Activated CD8-positive, alpha-beta T cell treated with anti-CD3 and anti-CD28 coated beads for 36 hours (primary cell): ENCODE results near the gene FBXO17. TPM values are rescaled to one million over a fixed set of nuclear protein-coding genes. Genes with fewer than 3 reads are reported as not detected.

Experiments
- ATAC-seq: fragments of 200-7000 bp; cut with Tn5 transposase; one replicate; pipeline ENCODE4 v1.10.0; 2021; ENCODE audit warnings: mild to moderate bottlenecking, moderate library complexity
- CTCF ChIA-PET: fragments of 350-600 bp; sonication (Branson Sonifier 250); formaldehyde crosslinking; loops from one replicate; lab custom pipeline; 2021; ENCODE audit warnings: antibody characterized with exemption; lab: Charles Lee
- POLR2A ChIA-PET: fragments of 350-600 bp; sonication (Branson Sonifier 250); formaldehyde crosslinking; loops from one replicate; lab custom pipeline; 2021; ENCODE audit warnings: antibody characterized with exemption; lab: Charles Lee
- DNase-seq: peaks from one replicate; pipeline ENCODE4 v3.0.0-alpha.2; 2020
- H3K27ac Mint-ChIP-seq: one replicate; pipeline ENCODE4 v1.8.0; 2021; ENCODE audit warnings: mild to moderate bottlenecking, mixed read lengths
- H3K27me3 Mint-ChIP-seq: one replicate; pipeline ENCODE4 v1.8.0; 2021; ENCODE audit warnings: mixed read lengths
- H3K36me3 Mint-ChIP-seq: one replicate; pipeline ENCODE4 v1.8.0; 2021; ENCODE audit warnings: low read depth, mixed read lengths
- H3K4me1 Mint-ChIP-seq: one replicate; pipeline ENCODE4 v1.8.0; 2021; ENCODE audit warnings: low read depth, mixed read lengths
- H3K4me3 Mint-ChIP-seq: one replicate; pipeline ENCODE4 v1.8.0; 2021; ENCODE audit warnings: mild to moderate bottlenecking, moderate library complexity, mixed read lengths
- H3K9me3 Mint-ChIP-seq: one replicate; pipeline ENCODE4 v1.8.0; 2021; ENCODE audit warnings: mixed read lengths
- CTCF ChIP-seq: fragments of 200-600 bp; IDR thresholded peaks from one replicate; pipeline ENCODE4 v1.8.0; 2022; ENCODE audit warnings: antibody characterized with exemption, mild to moderate bottlenecking
- intact Hi-C: fragments of 100-400 bp; cut with micrococcal nuclease; formaldehyde crosslinking; loops from one replicate; pipeline ENCODE4 v1.10.0; 2022
- total RNA-seq, 2 experiments: library from RNA; stranded (reverse); gene quantifications; one replicate each; pipeline ENCODE4 v1.2.3, GENCODE V29; 2021

Gene FBXO17
- total RNA-seq, 2 experiments from 2014 or later = not detected

- Mint-ChIP-seq H3K9me3 (no peaks in the 10 kb centered on the region), H3K36me3 (peaks cover 31% of the 10 kb centered on the region), H3K4me3 (no peak overlapping the region), H3K27ac (peak overlapping the region; percentile 68), H3K4me1 (peaks cover 30% of the 10 kb centered on the region), H3K27me3 (no peaks in the 10 kb centered on the region)
- intact Hi-C loops = no loop called here
- DNase-seq (peak; percentile 26), ATAC-seq (peak; percentile 35)
- POLR2A ChIA-PET = interaction anchor here (0.6 kb wide), 1 partner anchor 267 kb away, joined by 3 read pairs; no protein-coding TSS in a partner anchor
- CTCF ChIA-PET = interaction anchor here (1.1 kb wide), 1 partner anchor 21 kb away, joined by 4 read pairs; no protein-coding TSS in a partner anchor
- no peak for TF ChIP-seq CTCF
Measured at GRCh38 chr19:38908911-38909310, 66.6 kb downstream of the FBXO17 start.

DNA sequence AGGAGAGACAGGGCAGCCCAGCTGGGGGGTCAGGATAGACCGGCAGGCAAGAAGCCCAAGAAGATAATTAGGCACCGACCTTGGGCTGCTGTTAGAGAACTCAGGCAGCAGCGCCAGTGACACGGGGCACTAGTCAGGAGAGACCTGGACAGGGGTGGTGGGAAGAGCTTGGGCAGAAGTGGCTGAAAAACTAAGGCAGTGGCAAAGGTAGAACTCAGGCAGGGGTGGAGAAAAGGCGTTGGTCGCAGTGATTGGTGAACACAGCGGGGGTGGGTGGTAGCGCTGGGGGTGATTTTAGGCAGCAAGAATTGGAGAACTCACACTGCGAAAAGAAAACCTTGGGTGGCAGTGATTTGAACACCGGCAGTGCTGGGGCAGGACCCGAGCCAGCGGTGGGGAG, 67.9 kb downstream of the FBXO17 start:
- ATAC-seq (no peak), DNase-seq (no peak)
- peaks cover 34% of the 10 kb centered on the region for H3K36me3 Mint-ChIP-seq
- peak overlapping the region; percentile 57 for H3K27ac Mint-ChIP-seq
- ChIA-PET POLR2A (no interaction called here), CTCF (interaction anchor here (1.4 kb wide), 1 partner anchor 23 kb away, joined by 5 read pairs; the partner anchor contains the start of genes MRPS12 and SARS2)
- no peak for TF ChIP-seq CTCF
- intact Hi-C loops = no loop called here
- no peaks in the 10 kb centered on the region for H3K27me3 Mint-ChIP-seq
- H3K4me3 Mint-ChIP-seq = no peak overlapping the region
- peaks cover 26% of the 10 kb centered on the region for H3K4me1 Mint-ChIP-seq
- H3K9me3 Mint-ChIP-seq = no peaks in the 10 kb centered on the region

- peaks cover 22% of the 10 kb centered on the region for H3K4me1 Mint-ChIP-seq
- ChIA-PET POLR2A (no interaction called here), CTCF (interaction anchor here (1.0 to 1.4 kb wide), 2 partner anchors 20 to 23 kb away, joined by 3 to 5 read pairs; partner anchors contain the start of genes MRPS12 and SARS2)
- H3K27me3 Mint-ChIP-seq = no peaks in the 10 kb centered on the region
- TF ChIP-seq CTCF = no peak
- no peaks in the 10 kb centered on the region for H3K9me3 Mint-ChIP-seq
- no peak for ATAC-seq
- DNase-seq = no peak
- H3K4me3 Mint-ChIP-seq = no peak overlapping the region
- no peak overlapping the region for H3K27ac Mint-ChIP-seq
- peaks cover 34% of the 10 kb centered on the region for H3K36me3 Mint-ChIP-seq
- intact Hi-C loops = no loop called here
Measured at GRCh38 chr19:38907227-38907626, 68.3 kb downstream of the FBXO17 start.

DNA sequence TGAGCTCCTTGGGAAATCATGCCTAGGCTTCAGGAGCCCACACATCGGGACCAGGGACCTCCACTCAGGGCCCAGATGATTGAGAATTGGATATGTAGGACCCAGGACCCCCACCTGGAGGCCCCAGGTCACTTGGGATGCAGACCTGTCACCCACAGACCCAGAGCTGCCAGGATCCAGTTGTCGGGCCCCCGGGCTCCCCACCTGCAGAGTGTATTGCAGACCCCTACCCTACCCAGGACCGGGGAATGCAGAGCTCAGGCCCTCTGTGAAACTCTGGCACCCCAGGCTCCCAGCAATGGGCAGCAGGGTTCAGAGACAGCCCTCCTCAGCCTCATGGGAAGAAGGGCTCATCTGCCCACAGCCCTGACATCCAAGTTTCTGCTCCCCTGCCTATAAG, 69.9 kb downstream of the FBXO17 start:
- ATAC-seq (no peak), DNase-seq (no peak)
- ChIA-PET POLR2A (interaction anchor here (0.8 kb wide), 1 partner anchor 13 kb away, joined by 3 read pairs; no protein-coding TSS in a partner anchor), CTCF (interaction anchor here (1.4 kb wide), 1 partner anchor 18 kb away, joined by 4 read pairs; no protein-coding TSS in a partner anchor)
- peaks cover 43% of the 10 kb centered on the region for H3K36me3 Mint-ChIP-seq
- H3K4me3 Mint-ChIP-seq = no peak overlapping the region
- no peak overlapping the region for H3K27ac Mint-ChIP-seq
- intact Hi-C loops = no loop called here
- H3K9me3 Mint-ChIP-seq = no peaks in the 10 kb centered on the region
- no peaks in the 10 kb centered on the region for H3K27me3 Mint-ChIP-seq
- H3K4me1 Mint-ChIP-seq = peaks cover 29% of the 10 kb centered on the region
- TF ChIP-seq CTCF = no peak
